Myocyte (in vitro differentiated cells): Measurements from ENCODE around the gene TMPRSS11D. TPM values are rescaled to one million over a fixed set of nuclear protein-coding genes. Genes with fewer than 3 reads are reported as not detected.

Source experiments
- DNase-seq: peaks from one replicate; pipeline ENCODE4 v3.0.0-alpha.2; 2012; ENCODE audit warnings: low read depth
- polyA plus RNA-seq: library from polyadenylated mRNA; unstranded; fragments of >200 nt; gene quantifications from one replicate; pipeline ENCODE4 v1.2.1, GENCODE V29; 2012; ENCODE audit warnings: missing spikeins
- total RNA-seq: library from RNA; depleted of rRNA; stranded (reverse); fragments of >200 nt; gene quantifications from 2 replicates; pipeline ENCODE4 v1.2.3, GENCODE V29; 2014

The TMPRSS11D gene, protein sequence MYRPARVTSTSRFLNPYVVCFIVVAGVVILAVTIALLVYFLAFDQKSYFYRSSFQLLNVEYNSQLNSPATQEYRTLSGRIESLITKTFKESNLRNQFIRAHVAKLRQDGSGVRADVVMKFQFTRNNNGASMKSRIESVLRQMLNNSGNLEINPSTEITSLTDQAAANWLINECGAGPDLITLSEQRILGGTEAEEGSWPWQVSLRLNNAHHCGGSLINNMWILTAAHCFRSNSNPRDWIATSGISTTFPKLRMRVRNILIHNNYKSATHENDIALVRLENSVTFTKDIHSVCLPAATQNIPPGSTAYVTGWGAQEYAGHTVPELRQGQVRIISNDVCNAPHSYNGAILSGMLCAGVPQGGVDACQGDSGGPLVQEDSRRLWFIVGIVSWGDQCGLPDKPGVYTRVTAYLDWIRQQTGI
- not detected in 2 replicates for total RNA-seq
- not detected for polyA plus RNA-seq

DNA sequence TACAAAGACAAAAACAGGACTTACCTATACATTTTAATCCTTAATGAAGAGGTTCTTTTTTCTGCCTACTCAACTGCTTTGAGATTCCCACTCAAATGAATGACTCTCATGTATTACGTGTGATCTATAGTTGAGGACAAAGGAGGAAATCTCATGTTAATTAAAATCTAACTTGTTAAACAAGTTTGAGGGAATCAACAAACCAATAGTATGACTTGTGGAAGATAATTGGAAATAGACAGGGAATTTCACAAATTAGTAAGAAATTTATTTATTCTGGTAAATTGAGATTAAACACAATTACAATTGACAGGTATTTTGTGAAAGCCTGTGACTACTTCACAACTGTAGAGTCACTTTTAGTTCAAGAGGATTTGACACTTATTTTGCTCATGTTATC, at the start of gene TMPRSS11D:
Gene TMPRSS11D, minus strand, starts transcription at position 101 of the 400 bp plus-strand sequence. Its CDS starts 69 bp downstream, at position 32.
- no peak for DNase-seq

DNA sequence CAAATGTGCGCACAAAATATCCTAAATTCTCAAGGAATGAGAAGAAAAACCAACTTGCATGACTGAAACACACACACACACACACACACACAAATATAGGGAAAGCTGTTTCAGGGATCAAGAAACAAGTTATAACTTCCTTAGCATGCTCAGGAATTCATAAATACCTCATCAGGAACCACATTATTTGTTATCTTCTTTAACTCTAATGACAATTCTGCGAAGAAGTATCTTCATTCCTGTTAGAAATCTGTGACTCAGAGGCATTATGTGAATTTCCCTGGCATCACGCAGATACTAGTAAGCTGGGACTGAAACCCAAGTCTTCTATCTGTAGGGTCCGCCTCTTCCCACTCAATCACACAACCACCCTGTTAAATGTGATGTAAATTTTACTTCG, 49.2 kb upstream of the TMPRSS11D start:
- no peak for DNase-seq

DNA sequence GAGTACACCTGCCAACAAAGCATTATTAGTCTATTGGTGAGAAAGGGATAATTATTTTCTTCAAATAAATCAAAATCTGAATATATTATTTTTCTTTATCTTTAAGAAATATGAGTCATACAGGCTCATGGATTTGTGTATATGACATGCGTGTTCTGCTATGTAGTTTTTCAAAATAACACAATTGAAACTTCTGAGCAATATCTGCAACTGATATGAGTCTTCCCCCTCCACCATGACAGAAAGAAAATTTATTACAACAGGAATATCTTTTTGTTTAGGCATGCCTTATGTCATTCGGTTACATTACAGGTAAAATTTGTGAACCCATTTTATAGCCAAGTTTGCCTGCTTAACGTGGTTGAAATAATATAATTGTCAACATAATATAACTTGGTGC, 47.5 kb upstream of the TMPRSS11D start:
- DNase-seq: no peak

DNA sequence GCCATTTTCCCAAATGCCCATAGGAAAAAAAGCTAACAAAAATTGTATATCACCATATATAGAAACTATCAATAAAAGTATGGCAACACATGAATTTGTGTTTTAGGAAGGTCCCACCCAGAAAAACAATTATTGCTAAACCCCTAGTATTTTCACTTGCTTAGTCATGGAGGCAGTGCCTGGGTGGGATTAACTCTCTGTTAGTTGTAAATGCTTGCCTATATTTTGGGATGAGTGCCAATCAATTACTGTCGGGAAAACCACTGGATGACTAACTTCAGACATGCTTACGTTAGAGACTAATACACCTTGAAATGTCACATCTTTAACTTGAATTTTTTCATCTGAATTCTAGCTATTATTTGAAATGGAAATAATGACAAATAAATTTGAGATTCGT, 45.6 kb upstream of the TMPRSS11D start:
- no peak for DNase-seq

DNA sequence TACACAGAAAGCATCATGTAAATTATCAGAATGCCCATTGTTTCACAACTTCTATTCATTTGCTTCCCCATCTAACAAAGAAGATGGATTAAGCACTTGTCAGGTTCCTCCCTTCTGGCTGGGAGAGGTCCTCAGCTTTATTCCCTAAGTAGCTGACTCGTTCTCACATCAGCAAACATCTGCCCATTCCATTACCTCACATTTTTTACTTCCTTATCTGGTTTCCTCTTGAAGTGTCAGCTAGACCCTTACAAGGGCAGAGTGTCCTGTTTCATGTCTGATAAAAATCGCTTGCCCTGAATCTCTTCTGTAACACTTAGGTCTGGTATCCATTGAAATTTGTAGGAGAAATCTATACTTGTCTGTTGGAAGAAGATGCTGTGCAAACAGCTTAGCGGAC, 44.7 kb upstream of the TMPRSS11D start:
- DNase-seq: no peak

DNA sequence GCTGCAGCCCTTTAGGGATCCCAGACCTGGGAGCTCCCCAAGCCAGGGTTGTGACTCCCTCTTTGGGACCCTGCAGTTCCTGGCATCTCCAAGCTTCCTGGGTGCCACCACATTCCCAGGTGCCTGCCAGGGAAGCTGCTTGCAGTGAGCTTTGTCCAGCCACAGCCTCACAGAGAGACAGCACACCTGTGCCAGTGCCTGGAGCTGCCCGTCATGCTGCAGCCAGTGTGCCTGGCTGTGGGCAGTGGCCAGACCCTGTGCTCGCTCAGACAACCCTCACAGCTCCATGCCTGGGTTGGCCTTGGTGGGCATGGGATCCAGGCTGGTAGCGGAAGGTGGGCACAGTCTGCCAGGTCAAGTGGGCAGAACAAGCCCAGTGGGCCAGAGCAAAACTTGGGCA, 43.4 kb upstream of the TMPRSS11D start:
- DNase-seq: no peak

DNA sequence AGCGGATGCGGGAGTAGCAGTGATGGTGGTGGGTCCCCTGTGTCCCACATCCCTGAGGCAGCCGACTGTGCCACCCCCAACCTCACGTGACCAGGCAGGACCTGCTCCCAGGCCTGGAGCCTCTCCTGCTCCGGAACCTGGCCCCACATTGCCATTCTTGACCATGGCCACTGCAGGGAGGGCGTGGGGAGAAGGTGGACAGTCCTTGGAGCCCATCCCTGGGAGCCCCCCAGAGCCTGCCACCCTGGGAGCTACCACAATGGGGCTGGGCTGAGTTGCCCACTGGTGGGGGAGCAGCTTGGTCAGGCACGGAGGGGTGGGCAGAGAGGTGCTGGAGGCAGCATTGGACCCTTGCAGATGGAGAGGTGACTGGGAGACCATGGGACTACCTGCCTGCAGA, 42.7 kb upstream of the TMPRSS11D start:
- DNase-seq: no peak

DNA sequence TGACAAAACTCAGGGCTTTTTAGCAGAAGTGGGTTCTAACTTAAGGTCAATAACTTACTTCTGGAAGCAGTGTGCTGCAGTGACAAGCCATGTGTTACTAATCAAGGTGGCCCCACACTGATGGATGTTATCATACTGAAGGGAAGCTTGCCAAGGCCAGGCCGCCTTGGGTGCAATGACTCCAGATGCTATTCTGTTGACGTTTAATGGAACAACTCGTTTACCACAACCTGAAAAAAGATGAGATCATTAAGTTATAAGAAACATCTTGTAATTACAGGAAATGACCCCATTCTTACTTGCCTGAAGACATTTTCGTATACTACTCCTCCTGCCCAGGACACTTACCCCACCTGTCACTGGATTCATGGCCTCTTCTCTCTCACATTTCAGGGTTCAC, 38.9 kb upstream of the TMPRSS11D start:
- no peak for DNase-seq

DNA sequence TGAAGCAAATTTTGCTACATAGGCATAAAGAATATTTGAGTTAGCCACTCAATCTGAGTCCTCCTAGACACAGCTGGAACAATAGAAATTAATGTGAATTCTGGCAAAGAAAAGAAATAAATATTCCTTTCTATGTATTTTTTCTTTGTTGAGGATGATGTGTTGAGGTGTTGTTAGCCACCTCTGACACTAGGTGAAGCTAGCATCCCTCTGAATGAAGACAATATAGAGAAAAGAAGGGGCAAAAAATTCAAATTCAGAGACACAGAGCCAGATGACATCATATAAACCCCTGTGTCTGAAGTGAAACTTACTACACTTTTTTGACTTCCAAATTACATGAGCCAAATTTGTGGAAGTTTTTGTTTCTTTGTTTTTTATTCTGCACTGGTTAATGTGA, 34.6 kb upstream of the TMPRSS11D start:
- DNase-seq: no peak

DNA sequence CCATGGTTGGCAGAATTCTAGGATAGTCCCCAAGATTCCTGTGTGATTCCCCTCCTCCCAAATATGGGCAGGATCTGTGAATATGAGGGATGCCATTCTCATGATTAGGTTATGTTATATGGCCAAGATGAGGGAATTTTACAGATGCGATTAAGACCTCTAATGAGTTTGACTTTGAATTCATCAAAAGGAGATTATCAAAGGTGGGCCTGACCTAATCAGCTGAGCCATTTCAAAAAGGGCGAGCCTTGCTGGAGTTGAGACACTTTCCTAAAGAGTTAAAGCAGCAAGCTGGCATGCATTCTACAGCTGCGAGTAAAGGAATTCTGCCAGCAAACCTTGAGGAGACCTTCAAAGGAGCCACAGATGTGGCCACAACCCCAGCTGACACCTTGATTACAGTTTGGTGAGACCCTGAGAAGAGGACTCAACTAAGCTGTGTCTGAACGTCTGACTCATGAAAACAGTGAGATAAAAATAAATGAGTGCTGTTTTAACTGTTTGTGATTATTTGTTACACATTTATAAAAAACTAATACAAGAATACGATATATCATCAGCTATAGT, 31.7 kb upstream of the TMPRSS11D start:
- DNase-seq: no peak

DNA sequence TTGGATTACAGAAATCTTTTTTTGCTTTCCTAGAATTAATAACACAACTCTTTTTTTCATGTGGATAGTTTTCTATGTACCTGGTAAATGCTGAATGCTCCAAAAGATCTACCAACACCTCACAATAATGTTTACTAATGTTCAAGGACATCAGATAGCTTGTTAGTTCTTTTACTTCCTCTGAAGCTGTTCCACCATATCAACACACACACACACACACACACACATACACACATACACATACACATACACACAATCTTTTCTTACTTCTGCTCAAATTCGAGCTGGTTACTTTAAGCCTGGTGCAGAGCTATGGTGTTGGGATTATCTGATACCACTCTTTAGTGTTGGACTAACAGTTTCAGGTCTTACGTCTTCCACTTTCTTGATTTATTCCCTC, 28.3 kb upstream of the TMPRSS11D start:
- no peak for DNase-seq

DNA sequence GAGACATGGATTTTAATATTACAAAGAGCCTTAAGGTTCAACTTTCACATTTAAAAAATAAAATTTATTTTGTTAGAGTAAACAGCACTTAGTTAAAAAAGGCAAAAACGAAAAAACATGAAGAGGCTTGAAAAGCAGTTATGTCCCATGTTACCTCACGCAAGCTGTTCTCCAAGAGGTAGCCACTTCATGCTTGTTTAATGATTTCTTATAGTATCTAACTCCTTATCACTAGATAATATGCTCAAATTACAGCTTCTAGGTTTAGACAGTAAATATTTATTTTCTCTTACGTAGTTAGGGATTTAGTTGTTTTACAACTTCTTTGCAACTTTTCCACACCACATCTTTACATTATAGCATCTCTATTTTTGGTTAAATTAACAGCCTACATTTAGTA, 27.8 kb upstream of the TMPRSS11D start:
- no peak for DNase-seq

DNA sequence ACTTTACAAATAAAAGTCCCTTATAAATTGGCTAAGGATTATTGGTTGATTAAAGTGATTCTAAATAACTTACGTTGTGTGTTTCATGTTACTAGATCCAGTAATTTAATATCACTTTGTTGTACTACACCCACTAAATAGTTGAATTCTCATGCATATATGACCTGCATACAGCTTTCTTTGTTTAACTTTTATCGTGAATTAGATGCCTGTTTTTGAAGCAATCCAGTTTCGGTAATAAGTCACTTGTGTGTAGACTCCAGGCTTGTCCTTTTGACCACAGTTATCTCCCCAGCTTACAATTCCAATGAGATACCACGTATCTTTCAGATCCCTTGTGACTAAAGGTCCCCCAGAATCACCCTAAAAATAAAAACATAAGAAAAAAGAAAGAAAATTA, 27.3 kb upstream of the TMPRSS11D start:
- DNase-seq: no peak

DNA sequence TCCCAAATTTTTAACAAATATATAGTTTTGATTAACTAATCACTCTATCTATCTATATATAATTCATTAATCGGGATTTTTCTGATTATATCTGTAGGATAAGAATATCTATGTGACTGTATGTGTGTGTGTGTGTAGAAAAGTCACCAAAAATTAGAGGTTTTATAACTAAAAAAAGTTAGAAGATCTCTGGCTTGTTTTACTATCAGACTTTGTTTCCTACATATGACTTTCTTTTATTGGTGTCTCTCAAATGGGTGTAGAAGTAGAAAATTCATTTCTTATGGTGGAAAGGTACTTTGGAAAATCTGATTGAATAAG, 26.7 kb upstream of the TMPRSS11D start:
- no peak for DNase-seq

DNA sequence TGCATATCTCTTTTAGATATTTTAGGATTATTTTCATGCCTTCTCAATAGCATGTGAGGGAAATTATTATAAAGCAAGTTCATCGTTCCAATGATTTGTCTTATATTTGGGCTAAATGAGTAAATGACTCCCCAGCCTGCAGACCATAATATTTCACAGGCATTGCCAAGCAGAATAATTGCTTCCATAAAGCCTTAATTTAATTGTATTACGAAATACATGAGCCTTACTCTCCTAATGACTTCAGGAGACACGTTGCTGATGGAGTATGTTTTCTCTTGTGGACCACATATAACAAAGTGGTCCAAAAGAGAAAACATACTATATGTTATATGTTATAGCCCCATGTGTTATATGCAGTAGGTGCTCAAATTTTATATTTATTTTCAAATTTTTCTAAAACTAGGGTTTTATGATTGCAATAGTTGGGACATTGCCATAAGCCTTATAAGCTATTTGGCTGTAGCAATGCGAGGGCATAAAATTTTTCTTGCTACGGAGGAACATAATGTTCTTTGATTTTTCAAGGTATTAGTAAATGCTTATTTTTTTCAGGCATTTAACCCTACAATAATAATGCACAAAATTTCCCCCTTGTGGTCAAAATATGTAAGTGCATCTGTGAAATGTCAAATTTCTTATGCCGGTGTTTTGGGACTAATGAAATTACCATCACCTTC, 26.2 kb upstream of the TMPRSS11D start:
- peak; percentile 41 for DNase-seq

DNA sequence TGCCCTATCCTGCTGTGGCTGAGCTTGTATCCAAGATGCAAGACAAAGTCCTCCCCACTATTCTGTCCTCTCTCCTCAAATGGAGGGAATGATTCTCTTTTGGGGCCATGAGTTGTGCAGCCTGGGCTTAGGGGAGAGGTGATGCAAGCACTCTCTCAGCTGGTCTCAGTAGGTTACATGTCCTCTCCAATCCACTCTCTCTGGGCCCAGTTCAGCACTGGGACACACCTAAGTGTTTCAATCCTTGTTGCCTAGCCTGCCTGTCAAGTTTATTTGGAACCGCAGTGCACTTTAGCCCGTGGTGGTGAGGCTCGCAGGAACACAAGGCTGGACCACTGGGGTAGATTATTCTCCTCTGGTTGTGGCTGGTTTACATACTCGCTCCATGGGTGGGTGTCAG, 23.8 kb upstream of the TMPRSS11D start:
- no peak for DNase-seq

DNA sequence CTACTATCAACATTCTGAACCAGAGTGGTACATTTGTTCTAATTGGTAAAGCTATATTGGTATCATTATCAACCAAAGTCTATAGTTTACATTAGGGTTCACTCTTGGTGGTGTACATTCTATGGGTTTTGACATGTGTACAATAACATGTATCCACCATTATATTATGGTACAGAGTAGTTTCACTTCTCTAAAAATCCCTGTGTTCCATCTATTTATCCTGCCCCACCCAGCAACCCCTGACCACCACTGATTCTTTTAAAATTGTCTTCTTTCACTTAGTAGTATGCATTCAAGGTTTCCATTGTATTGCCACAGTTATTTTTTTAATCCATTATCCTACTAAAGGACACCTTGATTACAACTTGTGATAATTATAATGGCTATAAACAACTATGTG, 15.3 kb upstream of the TMPRSS11D start:
- no peak for DNase-seq

DNA sequence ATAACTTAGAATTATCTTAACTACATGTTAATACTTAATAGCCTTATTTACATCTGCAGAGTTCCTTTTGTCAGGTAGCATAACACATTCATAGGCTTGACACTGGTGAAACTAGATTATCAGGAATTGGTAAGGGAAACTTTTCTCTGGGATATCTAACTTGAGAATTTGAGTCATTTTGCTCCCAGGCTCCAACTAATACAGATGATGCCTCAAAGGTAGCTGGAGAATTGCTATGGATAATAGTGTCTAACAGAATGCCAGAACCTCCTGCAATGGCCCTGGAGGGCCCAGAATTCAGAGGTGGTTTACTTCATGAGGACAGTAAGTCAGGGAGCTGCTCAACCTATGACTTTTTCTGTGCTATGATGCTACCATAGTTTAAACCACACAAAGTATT, 13.9 kb upstream of the TMPRSS11D start:
- DNase-seq: no peak

DNA sequence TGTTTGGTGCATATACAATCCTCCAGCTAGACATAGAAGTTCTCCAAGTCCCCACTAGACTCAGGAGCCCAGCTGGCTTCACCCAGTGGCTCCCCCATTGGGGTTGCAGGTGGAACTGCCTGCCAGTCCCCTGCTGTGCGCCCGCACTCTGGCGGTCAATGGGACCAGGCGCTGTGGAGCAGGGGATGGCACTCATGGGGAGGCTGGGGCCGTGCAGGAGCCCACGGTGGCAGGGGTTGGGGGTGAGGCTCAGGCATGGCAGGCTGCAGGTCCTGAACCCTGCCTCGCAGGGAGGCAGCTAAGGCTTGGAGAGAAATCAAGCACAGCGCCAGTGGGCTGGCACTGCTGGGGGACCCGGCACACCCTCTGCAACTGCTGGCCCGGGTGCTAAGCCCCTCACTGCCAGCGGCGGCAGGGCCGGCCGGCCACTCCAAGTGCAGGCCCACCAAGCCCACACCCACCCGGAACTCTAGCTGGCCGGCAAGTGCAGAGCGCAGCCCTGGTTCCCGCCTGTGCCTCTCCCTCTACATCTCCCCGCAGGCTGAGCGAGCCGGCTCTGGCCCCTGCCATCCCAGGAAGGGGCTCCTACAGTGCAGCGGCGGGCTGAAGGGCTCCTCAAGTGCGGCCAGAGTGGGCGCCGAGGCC, 12.7 kb upstream of the TMPRSS11D start:
- DNase-seq: no peak

DNA sequence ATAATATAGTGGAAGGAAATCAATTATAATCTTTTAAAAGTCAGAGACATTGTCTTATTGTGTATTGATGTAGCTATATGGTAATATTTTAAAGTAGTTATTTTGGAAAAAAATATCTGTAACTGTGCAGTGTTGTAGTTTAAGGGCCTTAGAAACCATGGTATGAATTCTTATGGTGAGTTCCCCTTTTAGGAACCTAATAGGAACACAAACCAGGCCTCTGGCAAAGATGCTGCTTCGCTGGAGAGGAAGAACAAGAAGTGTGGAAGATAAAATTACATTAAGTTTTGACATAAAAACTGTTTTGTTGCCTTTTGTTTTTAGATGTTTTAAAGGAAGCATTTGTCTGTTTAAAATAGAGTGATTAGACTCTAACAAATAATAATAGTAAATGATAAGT, 10.9 kb upstream of the TMPRSS11D start:
- no peak for DNase-seq

DNA sequence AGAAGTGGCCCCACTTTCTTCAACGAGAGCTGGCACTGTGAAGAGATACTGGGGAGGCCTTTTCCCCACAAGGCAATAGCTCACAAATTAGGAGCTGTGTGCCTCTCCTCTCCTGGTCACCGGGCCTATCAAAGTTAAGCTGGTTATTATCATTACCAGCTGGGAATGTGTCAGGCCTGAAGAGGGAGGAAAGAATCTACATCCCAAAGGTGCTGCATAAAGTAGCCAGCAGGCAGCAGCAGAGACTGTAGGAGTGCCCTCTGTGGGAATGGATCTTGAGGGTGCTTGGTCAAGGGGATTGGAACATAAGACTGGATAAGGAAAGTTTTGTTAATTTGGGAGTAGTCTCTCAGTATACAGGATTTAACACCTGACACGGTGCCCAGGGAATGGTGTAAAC, 9.1 kb upstream of the TMPRSS11D start:
- no peak for DNase-seq

DNA sequence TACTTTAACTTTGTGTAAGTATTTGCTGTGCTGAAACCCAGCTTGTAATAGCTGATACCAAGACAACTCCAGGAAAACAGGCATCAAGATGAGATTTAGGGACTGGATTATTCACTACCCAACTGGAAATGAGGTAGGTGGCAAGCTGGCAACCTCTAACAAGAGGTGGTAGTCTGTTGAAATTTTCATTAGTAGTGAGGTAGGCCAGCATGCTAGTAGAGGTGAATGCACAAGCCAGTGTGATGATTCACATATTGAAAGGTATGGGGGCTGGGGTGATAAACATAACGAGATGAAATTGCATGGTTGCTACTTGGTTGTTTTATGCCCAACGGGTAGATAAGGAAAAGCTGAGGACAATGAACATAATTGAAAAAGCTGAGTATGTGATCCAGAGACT, 8.5 kb upstream of the TMPRSS11D start:
- no peak for DNase-seq
